Measurements from ENCODE around the gene MAGEA9. TPM values are rescaled to one million over a fixed set of nuclear protein-coding genes. Genes with fewer than 3 reads are reported as not detected.
"Not testable (repeated sequence)": the region's sequence is repeated elsewhere in the genome, so short reads cannot be mapped to it uniquely, and the experiment has no call there.

The MAGEA9 gene
- total RNA-seq, 1 donor from 2014 or later: not detected

- no peaks in the 10 kb centered on the region for H3K4me1 ChIP-seq (ENCODE audit: insufficient read depth, low read length)
- no peaks in the 10 kb centered on the region for H3K9me3 ChIP-seq (ENCODE audit: insufficient read depth, low read depth, low read length)
- no peaks in the 10 kb centered on the region for H4K20me1 ChIP-seq (ENCODE audit: insufficient read depth, low read length)
- H3K36me3 ChIP-seq (ENCODE audit: insufficient read depth, low read length): no peaks in the 10 kb centered on the region
- TF ChIP-seq CTCF (IDR thresholded peaks at IDR 0.05; ENCODE audit: insufficient read depth, low read depth, low read length): no peak
- TF ChIP-seq EZH2 (IDR thresholded peaks at IDR 0.05; ENCODE audit: insufficient read depth, low read length): no peak
- DNase-seq (ENCODE audit: low read depth) (no peak), FAIRE-seq (no peak)
- no peak overlapping the region for H3K27ac Mint-ChIP-seq (ENCODE audit: unreplicated experiment)
- H3K36me3 Mint-ChIP-seq (ENCODE audit: low read depth, unreplicated experiment): no peaks in the 10 kb centered on the region
- H3K9me3 Mint-ChIP-seq (ENCODE audit: unreplicated experiment): peaks cover 5% of the 10 kb centered on the region
- H3K79me2 ChIP-seq (ENCODE audit: insufficient read depth, low read length): no peaks in the 10 kb centered on the region
- H3K27ac ChIP-seq (ENCODE audit: low read depth, low read length): no peak overlapping the region
- H3K27me3 ChIP-seq (ENCODE audit: insufficient read depth, low read length): no peaks in the 10 kb centered on the region
- H3K9ac ChIP-seq (ENCODE audit: low read length): no peak overlapping the region
- no peak overlapping the region for H3K4me3 Mint-ChIP-seq (ENCODE audit: unreplicated experiment)
- H2AFZ ChIP-seq (ENCODE audit: low read depth, low read length): no peak overlapping the region
- peaks cover 2% of the 10 kb centered on the region for H3K27me3 Mint-ChIP-seq (ENCODE audit: low read depth, unreplicated experiment)
- H3K4me3 ChIP-seq (ENCODE audit: insufficient read depth, low read depth, low read length): no peak overlapping the region
- peaks cover 1% of the 10 kb centered on the region for H3K4me1 Mint-ChIP-seq (ENCODE audit: low read depth, unreplicated experiment)
- H3K4me2 ChIP-seq (ENCODE audit: low read length): no peak overlapping the region
Measured at GRCh38 chrX:149758068-149758714, 23.5 kb upstream of the MAGEA9 start.

GRCh38 chrX:149758715-149759078 lies 23.0 kb upstream of the MAGEA9 start:
- H3K9me3 ChIP-seq (ENCODE audit: insufficient read depth, low read depth, low read length); H3K9ac ChIP-seq (ENCODE audit: low read length); H2AFZ ChIP-seq (ENCODE audit: low read depth, low read length); H3K27me3 Mint-ChIP-seq (ENCODE audit: low read depth, unreplicated experiment); H4K20me1 ChIP-seq (ENCODE audit: insufficient read depth, low read length); H3K27me3 ChIP-seq (ENCODE audit: insufficient read depth, low read length); H3K4me3 ChIP-seq (ENCODE audit: insufficient read depth, low read depth, low read length); H3K27ac Mint-ChIP-seq (ENCODE audit: unreplicated experiment); H3K36me3 Mint-ChIP-seq (ENCODE audit: low read depth, unreplicated experiment); FAIRE-seq; H3K9me3 Mint-ChIP-seq (ENCODE audit: unreplicated experiment); H3K4me1 Mint-ChIP-seq (ENCODE audit: low read depth, unreplicated experiment); H3K79me2 ChIP-seq (ENCODE audit: insufficient read depth, low read length); H3K4me3 Mint-ChIP-seq (ENCODE audit: unreplicated experiment); DNase-seq (ENCODE audit: low read depth); H3K27ac ChIP-seq (ENCODE audit: low read depth, low read length); H3K4me1 ChIP-seq (ENCODE audit: insufficient read depth, low read length); H3K36me3 ChIP-seq (ENCODE audit: insufficient read depth, low read length); H3K4me2 ChIP-seq (ENCODE audit: low read length): not testable (repeated sequence)

- Histone ChIP-seq H3K27ac (ENCODE audit: low read depth, low read length) (no peak overlapping the region), H3K27me3 (ENCODE audit: insufficient read depth, low read length) (no peaks in the 10 kb centered on the region), H3K36me3 (ENCODE audit: insufficient read depth, low read length) (no peaks in the 10 kb centered on the region), H3K4me3 (ENCODE audit: insufficient read depth, low read depth, low read length) (no peak overlapping the region), H3K9ac (ENCODE audit: low read length) (no peak overlapping the region), H3K4me1 (ENCODE audit: insufficient read depth, low read length) (no peaks in the 10 kb centered on the region), H4K20me1 (ENCODE audit: insufficient read depth, low read length) (no peaks in the 10 kb centered on the region), H2AFZ (ENCODE audit: low read depth, low read length) (no peak overlapping the region), H3K9me3 (ENCODE audit: insufficient read depth, low read depth, low read length) (no peaks in the 10 kb centered on the region), H3K79me2 (ENCODE audit: insufficient read depth, low read length) (no peaks in the 10 kb centered on the region), H3K4me2 (ENCODE audit: low read length) (no peak overlapping the region)
- Mint-ChIP-seq H3K27ac (ENCODE audit: unreplicated experiment) (no peak overlapping the region), H3K27me3 (ENCODE audit: low read depth, unreplicated experiment) (peaks cover 2% of the 10 kb centered on the region), H3K9me3 (ENCODE audit: unreplicated experiment) (peaks cover 5% of the 10 kb centered on the region), H3K4me3 (ENCODE audit: unreplicated experiment) (no peak overlapping the region), H3K4me1 (ENCODE audit: low read depth, unreplicated experiment) (peaks cover 1% of the 10 kb centered on the region), H3K36me3 (ENCODE audit: low read depth, unreplicated experiment) (no peaks in the 10 kb centered on the region)
- TF ChIP-seq EZH2 (IDR thresholded peaks at IDR 0.05; ENCODE audit: insufficient read depth, low read length) (no peak), CTCF (IDR thresholded peaks at IDR 0.05; ENCODE audit: insufficient read depth, low read depth, low read length) (no peak)
- DNase-seq (ENCODE audit: low read depth) (no peak), FAIRE-seq (no peak)
Measured at GRCh38 chrX:149759824-149760223, 21.9 kb upstream of the MAGEA9 start.

Measured in astrocyte (in vitro differentiated cells and primary cell).